Ascending aorta (tissue), 2 donors: ENCODE results near the gene MAP3K14. TPM values are rescaled to one million over a fixed set of nuclear protein-coding genes. Genes with fewer than 3 reads are reported as not detected.

Experiments
- DNase-seq, 2 donors: peaks; one replicate each; pipeline ENCODE4 v3.0.0-alpha.2; 2019; ENCODE audit warnings: low spot score in 2 of 2
- H3K27ac ChIP-seq, 2 donors: fragments of 200-600 bp; sonication (generic); one replicate each; pipeline ENCODE4 v1.5.1; 2016 to 2017; ENCODE audit warnings: mild to moderate bottlenecking in 1 of 2
- H3K27me3 ChIP-seq: fragments of 200-600 bp; sonication (generic); one replicate; pipeline ENCODE4 v1.5.1; 2017
- H3K36me3 ChIP-seq, 2 donors: fragments of 200-600 bp; sonication (generic); one replicate each; pipeline ENCODE4 v1.5.1; 2016
- H3K4me1 ChIP-seq, 2 donors: fragments of 200-600 bp; sonication (generic); one replicate each; pipeline ENCODE4 v1.5.1; 2016 to 2017; ENCODE audit warnings: mild to moderate bottlenecking in 1 of 2
- H3K4me3 ChIP-seq, 2 donors: fragments of 200-600 bp; sonication (generic); one replicate each; pipeline ENCODE4 v1.5.1; 2016 to 2017; ENCODE audit warnings: mild to moderate bottlenecking in 1 of 2
- H3K9me3 ChIP-seq, 2 donors: fragments of 200-600 bp; sonication (generic); one replicate each; pipeline ENCODE4 v1.5.1; 2016
- intact Hi-C: fragments of 100-400 bp; cut with DNase I; formaldehyde crosslinking; loops from one replicate; pipeline ENCODE4 v1.15.1; 2023
- total RNA-seq: library from RNA; depleted of rRNA; stranded (reverse); fragments of >200 nt; gene quantifications from one replicate; pipeline ENCODE4 v1.1.0, GENCODE V29; 2016
- TF ChIP-seq, protein P1 (sequence below), 3 experiments: fragments of 200-600 bp in 2 of 3; fragments of 450-650 bp in 1 of 3; sonication (generic) in 2 of 3; IDR thresholded peaks; one replicate each; pipeline ENCODE4 v1.5.1; 2016 to 2019; ENCODE audit warnings: antibody characterized with exemption in 3 of 3, mild to moderate bottlenecking in 1 of 3, moderate library complexity in 1 of 3

The MAP3K14 gene
- total RNA-seq, result 7.7 TPM

DNA sequence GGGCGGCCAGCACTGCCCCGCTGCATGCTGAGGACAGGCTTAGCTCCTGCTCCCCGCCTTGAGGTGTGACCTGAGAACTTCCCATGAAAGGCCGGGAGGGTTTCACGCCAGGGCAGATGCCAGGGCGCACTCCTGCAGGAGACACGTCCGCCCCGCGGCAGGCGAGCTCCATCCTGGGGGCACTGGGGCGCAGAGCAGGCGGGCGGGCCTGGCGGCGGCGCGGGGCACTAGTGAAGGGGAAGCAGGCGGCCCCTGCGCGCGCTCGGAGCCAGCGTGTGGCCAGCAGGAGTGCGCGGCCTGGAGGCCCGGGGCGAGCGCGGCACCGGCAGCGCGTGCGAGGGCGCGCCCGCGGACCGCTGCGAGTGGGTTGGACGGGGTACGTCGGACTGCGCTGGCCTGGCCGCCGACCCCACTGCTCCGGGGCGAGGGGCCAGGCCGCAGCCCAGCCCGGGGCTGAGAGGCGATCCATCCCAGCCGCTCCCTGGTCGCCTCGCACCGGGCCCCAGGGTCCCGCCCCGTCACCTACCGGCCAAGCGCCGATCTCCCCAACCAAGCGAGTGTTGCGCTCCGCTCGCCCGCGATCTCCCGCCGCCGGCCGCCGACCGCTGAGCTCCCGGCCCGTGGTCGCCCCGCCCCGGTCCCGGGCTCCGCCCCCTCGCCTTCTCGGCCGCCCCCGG, at the start of gene MAP3K14:
Gene MAP3K14 (minus strand): TSS at position 587 of the 677 bp plus-strand sequence. CDS start 26,275 bp downstream, outside the sequence.
- intact Hi-C loops, result loop anchor here (1.0 to 5.0 kb wide), 8 partner anchors 9 to 265 kb away; partner anchors contain the start of genes DCAKD and HEXIM1
- H3K36me3 ChIP-seq, result no peaks in the 10 kb centered on the region
- TF ChIP-seq, protein P1, sequence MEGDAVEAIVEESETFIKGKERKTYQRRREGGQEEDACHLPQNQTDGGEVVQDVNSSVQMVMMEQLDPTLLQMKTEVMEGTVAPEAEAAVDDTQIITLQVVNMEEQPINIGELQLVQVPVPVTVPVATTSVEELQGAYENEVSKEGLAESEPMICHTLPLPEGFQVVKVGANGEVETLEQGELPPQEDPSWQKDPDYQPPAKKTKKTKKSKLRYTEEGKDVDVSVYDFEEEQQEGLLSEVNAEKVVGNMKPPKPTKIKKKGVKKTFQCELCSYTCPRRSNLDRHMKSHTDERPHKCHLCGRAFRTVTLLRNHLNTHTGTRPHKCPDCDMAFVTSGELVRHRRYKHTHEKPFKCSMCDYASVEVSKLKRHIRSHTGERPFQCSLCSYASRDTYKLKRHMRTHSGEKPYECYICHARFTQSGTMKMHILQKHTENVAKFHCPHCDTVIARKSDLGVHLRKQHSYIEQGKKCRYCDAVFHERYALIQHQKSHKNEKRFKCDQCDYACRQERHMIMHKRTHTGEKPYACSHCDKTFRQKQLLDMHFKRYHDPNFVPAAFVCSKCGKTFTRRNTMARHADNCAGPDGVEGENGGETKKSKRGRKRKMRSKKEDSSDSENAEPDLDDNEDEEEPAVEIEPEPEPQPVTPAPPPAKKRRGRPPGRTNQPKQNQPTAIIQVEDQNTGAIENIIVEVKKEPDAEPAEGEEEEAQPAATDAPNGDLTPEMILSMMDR (IDR thresholded peaks at IDR 0.05), result peak; percentile 12 to 45 (median 17)
- H3K4me3 ChIP-seq, result peak within 1 kb of the TSS; percentile 79 to 80
- peak within 1 kb of the TSS; percentile 85 to 96 for H3K27ac ChIP-seq
- peaks cover 11 to 66% of the 10 kb centered on the region in 2 donors for H3K4me1 ChIP-seq
- DNase-seq, result peak in 1 of 2 donors; percentile 88
- no peaks in the 10 kb centered on the region for H3K27me3 ChIP-seq
- no peaks in the 10 kb centered on the region for H3K9me3 ChIP-seq

DNA sequence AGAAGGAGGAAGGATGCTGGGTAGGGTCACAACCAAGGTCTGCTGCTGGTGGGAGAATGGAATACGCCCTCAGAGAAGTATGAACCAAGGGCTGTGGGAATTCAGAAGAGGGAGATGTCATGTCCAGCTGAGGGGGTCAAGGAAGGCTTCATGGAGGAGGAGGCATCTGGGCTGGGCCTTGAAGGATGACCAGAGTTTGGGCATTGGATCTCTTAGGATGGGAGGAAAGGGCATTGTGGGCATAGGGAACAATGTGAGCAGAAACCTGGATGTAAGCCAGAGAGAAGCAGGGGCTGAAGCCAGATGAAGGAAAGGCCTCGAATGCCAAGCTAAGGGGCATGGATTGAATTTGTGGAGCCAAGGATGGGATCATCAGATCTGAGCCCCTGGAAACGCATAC, 49.2 kb upstream of the MAP3K14 start:
- intact Hi-C loops, result no loop called here
- no peak for DNase-seq

GRCh38 chr17:45364531-45365390, 47.9 kb upstream of the MAP3K14 start:
- H3K27me3 ChIP-seq, result no peaks in the 10 kb centered on the region
- TF ChIP-seq, protein P1 (IDR thresholded peaks at IDR 0.05), result no peak
- no peak overlapping the region for H3K27ac ChIP-seq
- no peaks in the 10 kb centered on the region for H3K9me3 ChIP-seq
- DNase-seq, result peak in 1 of 2 donors; percentile 61
- no peak overlapping the region for H3K4me3 ChIP-seq
- no peaks in the 10 kb centered on the region for H3K36me3 ChIP-seq
- no peaks in the 10 kb centered on the region for H3K4me1 ChIP-seq
- intact Hi-C loops, result no loop called here

More for the DNA sequence above, 49.2 kb upstream of the MAP3K14 start:
- Histone ChIP-seq H3K36me3 (no peaks in the 10 kb centered on the region), H3K27ac (no peak overlapping the region), H3K4me1 (peaks cover 0 to under 1% of the 10 kb centered on the region in 2 donors), H3K4me3 (no peak overlapping the region), H3K27me3 (no peaks in the 10 kb centered on the region), H3K9me3 (no peaks in the 10 kb centered on the region)
- TF ChIP-seq, protein P1 (IDR thresholded peaks at IDR 0.05), result no peak

- peak in 1 of 2 donors; percentile 39 for DNase-seq
- Histone ChIP-seq H3K9me3 (no peaks in the 10 kb centered on the region), H3K4me3 (no peak overlapping the region), H3K4me1 (no peaks in the 10 kb centered on the region), H3K36me3 (no peaks in the 10 kb centered on the region), H3K27me3 (no peaks in the 10 kb centered on the region), H3K27ac (no peak overlapping the region)
- intact Hi-C loops, result no loop called here
- TF ChIP-seq, protein P1 (IDR thresholded peaks at IDR 0.05), result no peak
Observed at GRCh38 chr17:45363498-45363897, 46.7 kb upstream of the MAP3K14 start.

DNA sequence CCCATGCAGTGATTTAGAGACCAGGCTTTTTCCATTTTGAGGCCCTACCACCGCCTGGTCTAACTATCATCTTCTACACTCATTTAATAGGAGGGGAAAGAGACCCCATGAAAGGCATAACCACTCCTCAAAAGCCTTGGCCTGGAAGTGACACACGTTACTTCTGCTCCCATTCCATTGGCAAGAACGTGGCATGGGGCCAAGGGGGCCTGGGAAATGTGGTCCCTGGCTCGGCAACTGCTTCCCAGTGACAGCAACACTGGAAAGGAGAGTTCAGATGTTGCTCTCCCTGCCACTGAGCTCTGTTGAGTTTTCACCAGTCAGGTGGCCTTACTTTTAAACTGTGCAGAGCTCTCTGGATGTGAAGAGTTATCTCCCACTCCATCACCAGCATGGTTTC, 45.2 kb upstream of the MAP3K14 start:
- Histone ChIP-seq H3K9me3 (no peaks in the 10 kb centered on the region), H3K4me1 (no peaks in the 10 kb centered on the region), H3K27me3 (no peaks in the 10 kb centered on the region), H3K36me3 (no peaks in the 10 kb centered on the region), H3K4me3 (no peak overlapping the region), H3K27ac (no peak overlapping the region)
- intact Hi-C loops, result no loop called here
- DNase-seq, result peak in 1 of 2 donors; percentile 45
- TF ChIP-seq, protein P1 (IDR thresholded peaks at IDR 0.05), result no peak
